Muscle of leg (tissue), 11 donors: Measurements from ENCODE around the gene MTSS2. TPM values are rescaled to one million over a fixed set of nuclear protein-coding genes. Genes with fewer than 3 reads are reported as not detected.

ENCODE experiments used
- DNase-seq: peaks from one replicate; pipeline ENCODE4 v3.0.0; 2013
- H3K27ac ChIP-seq: one replicate; pipeline ENCODE4 v1.5.1; 2013; ENCODE audit warnings: mild to moderate bottlenecking, low read length, control low read depth
- H3K27me3 ChIP-seq: one replicate; pipeline ENCODE4 v1.6.1; 2013; ENCODE audit warnings: low read length; ENCODE audit not compliant: control insufficient read depth, insufficient read depth
- H3K36me3 ChIP-seq: one replicate; pipeline ENCODE4 v1.6.1; 2013; ENCODE audit warnings: low read length; ENCODE audit not compliant: control insufficient read depth, insufficient read depth
- H3K4me1 ChIP-seq: one replicate; pipeline ENCODE4 v1.6.1; 2013; ENCODE audit warnings: low read length; ENCODE audit not compliant: control insufficient read depth, insufficient read depth
- H3K4me3 ChIP-seq: one replicate; pipeline ENCODE4 v1.5.1; 2013; ENCODE audit warnings: low read length, control low read depth
- H3K9me3 ChIP-seq: replicated peaks from 2 replicates; pipeline ENCODE4 v1.6.1; 2013; ENCODE audit warnings: low read depth, low read length; ENCODE audit not compliant: control insufficient read depth
- WGBS: methylation state at CpG from one replicate; pipeline ENCODE4 v1.1.5; 2013; ENCODE audit warnings: missing lambda C conversion rate; ENCODE audit not compliant: insufficient coverage; 5-methylcytosine and 5-hydroxymethylcytosine counted together
- polyA plus RNA-seq, 8 donors: library from polyadenylated mRNA; unstranded; fragments of 120-200 nt; gene quantifications; one replicate each; pipeline versions ENCODE4 v1.2.1 to v1.2.3, GENCODE V29; 2013; ENCODE audit warnings: inconsistent platforms in 1 of 8, low replicate concordance in 1 of 8; ENCODE audit not compliant: insufficient read length in 8 of 8, insufficient read depth in 1 of 8
- total RNA-seq: library from RNA; stranded (reverse); fragments of 120-200 nt; gene quantifications from one replicate; pipeline ENCODE4 v1.2.4, GENCODE V29; 2013

MTSS2 gene
- total and polyA plus RNA-seq, 9 donors: 28.9 to 150 (median 125) TPM

GRCh38 chr16:70680495-70681381 is 5.1 kb downstream of the MTSS2 start:
- Histone ChIP-seq H3K27me3 (no peaks in the 10 kb centered on the region), H3K4me1 (peaks cover 56% of the 10 kb centered on the region), H3K9me3 (no peaks in the 10 kb centered on the region), H3K27ac (peak overlapping the region; percentile 20), H3K36me3 (peaks cover 76% of the 10 kb centered on the region), H3K4me3 (no peak overlapping the region)
- 73% methylated on average over 10 of the region's 18 CpGs for WGBS
- DNase-seq: no peak

GRCh38 chr16:70679671-70680494 is 6.0 kb downstream of the MTSS2 start:
- WGBS: 37% methylated on average over 70 of the region's 80 CpGs
- Histone ChIP-seq H3K27me3 (no peaks in the 10 kb centered on the region), H3K36me3 (peaks cover 84% of the 10 kb centered on the region), H3K4me1 (peaks cover 52% of the 10 kb centered on the region), H3K27ac (no peak overlapping the region), H3K9me3 (no peaks in the 10 kb centered on the region), H3K4me3 (no peak overlapping the region)
- no peak for DNase-seq

- H3K4me1 ChIP-seq: peaks cover 44% of the 10 kb centered on the region
- no peak overlapping the region for H3K4me3 ChIP-seq
- WGBS: 72% methylated on average over 26 of the region's 31 CpGs
- H3K27me3 ChIP-seq: no peaks in the 10 kb centered on the region
- DNase-seq: peak; percentile 5
- no peak overlapping the region for H3K27ac ChIP-seq
- H3K9me3 ChIP-seq: no peaks in the 10 kb centered on the region
- peaks cover 92% of the 10 kb centered on the region for H3K36me3 ChIP-seq
Observed at GRCh38 chr16:70678898-70679670, 6.8 kb downstream of the MTSS2 start.

- WGBS: 97% methylated on average over 18 of the region's 22 CpGs
- H3K27me3 ChIP-seq: no peaks in the 10 kb centered on the region
- peaks cover 37% of the 10 kb centered on the region for H3K4me1 ChIP-seq
- peak; percentile 7 for DNase-seq
- no peak overlapping the region for H3K27ac ChIP-seq
- no peak overlapping the region for H3K4me3 ChIP-seq
- peaks cover 89% of the 10 kb centered on the region for H3K36me3 ChIP-seq
- H3K9me3 ChIP-seq: no peaks in the 10 kb centered on the region
Observed at GRCh38 chr16:70678121-70678897, 7.5 kb downstream of the MTSS2 start.

GRCh38 chr16:70677499-70678120 is 8.2 kb downstream of the MTSS2 start:
- 83% methylated on average over 11 of the region's 15 CpGs for WGBS
- H3K9me3 ChIP-seq: no peaks in the 10 kb centered on the region
- peaks cover 30% of the 10 kb centered on the region for H3K4me1 ChIP-seq
- no peaks in the 10 kb centered on the region for H3K27me3 ChIP-seq
- DNase-seq: peak; percentile 9
- no peak overlapping the region for H3K27ac ChIP-seq
- H3K36me3 ChIP-seq: peaks cover 88% of the 10 kb centered on the region
- no peak overlapping the region for H3K4me3 ChIP-seq

- Histone ChIP-seq H3K36me3 (peaks cover 84% of the 10 kb centered on the region), H3K9me3 (no peaks in the 10 kb centered on the region), H3K27me3 (no peaks in the 10 kb centered on the region), H3K27ac (no peak overlapping the region), H3K4me3 (no peak overlapping the region), H3K4me1 (peaks cover 22% of the 10 kb centered on the region)
- DNase-seq: peak; percentile 9
- 93% methylated on average over 8 of the region's 14 CpGs for WGBS
Observed at GRCh38 chr16:70676675-70677498, 9.0 kb downstream of the MTSS2 start.

GRCh38 chr16:70675851-70676513 is 9.9 kb downstream of the MTSS2 start:
- WGBS: 36% methylated on average over 4 of the region's 7 CpGs
- Histone ChIP-seq H3K4me1 (peaks cover 13% of the 10 kb centered on the region), H3K27me3 (no peaks in the 10 kb centered on the region), H3K4me3 (no peak overlapping the region), H3K9me3 (no peaks in the 10 kb centered on the region), H3K27ac (no peak overlapping the region), H3K36me3 (peaks cover 83% of the 10 kb centered on the region)
- DNase-seq: peak; percentile 33

- Histone ChIP-seq H3K4me1 (peaks cover 4% of the 10 kb centered on the region), H3K27ac (no peak overlapping the region), H3K4me3 (no peak overlapping the region), H3K9me3 (no peaks in the 10 kb centered on the region), H3K27me3 (no peaks in the 10 kb centered on the region), H3K36me3 (peaks cover 86% of the 10 kb centered on the region)
- 92% methylated on average over 17 of the region's 18 CpGs for WGBS
- no peak for DNase-seq
Observed at GRCh38 chr16:70674221-70675014, 11.4 kb downstream of the MTSS2 start.
